GM23338 (cell line): ENCODE measurements around the gene RMI1. TPM values are rescaled to one million over a fixed set of nuclear protein-coding genes. Genes with fewer than 3 reads are reported as not detected.

Experiments
- ATAC-seq: fragments of 200-7000 bp; cut with Tn5 transposase; 3 replicates; pipeline ENCODE4 v1.9.1; 2020
- DNase-seq: peaks from one replicate; pipeline ENCODE4 v3.0.0-alpha.2; 2015; ENCODE audit warnings: low spot score
- H2AFZ ChIP-seq: fragments of 200-600 bp; sonication (generic); 2 replicates; pipeline ENCODE4 v1.8.0; 2016; ENCODE audit warnings: antibody characterized with exemption, mild to moderate bottlenecking, moderate library complexity
- H3F3A ChIP-seq: fragments of 200-600 bp; sonication (generic); replicated peaks from 2 replicates; pipeline ENCODE4 v1.8.0; 2017; ENCODE audit warnings: antibody characterized with exemption, mixed run types, low read depth
- H3K27ac ChIP-seq: fragments of 200-600 bp; sonication (generic); 2 replicates; pipeline ENCODE4 v1.6.1; 2016; ENCODE audit warnings: low read depth
- H3K27me3 ChIP-seq: fragments of 200-600 bp; sonication (generic); 2 replicates; pipeline ENCODE4 v1.8.0; 2016; ENCODE audit warnings: mild to moderate bottlenecking, mixed run types, moderate library complexity; ENCODE audit not compliant: insufficient read depth
- H3K36me3 ChIP-seq: fragments of 200-600 bp; sonication (generic); 2 replicates; pipeline ENCODE4 v1.8.0; 2016; ENCODE audit warnings: mild to moderate bottlenecking; ENCODE audit not compliant: insufficient read depth
- H3K4me1 ChIP-seq: fragments of 200-600 bp; sonication (generic); 2 replicates; pipeline ENCODE4 v1.8.0; 2016; ENCODE audit warnings: mild to moderate bottlenecking, moderate library complexity; ENCODE audit not compliant: insufficient read depth
- H3K4me2 ChIP-seq: fragments of 200-600 bp; sonication (generic); 2 replicates; pipeline ENCODE4 v1.7.1; 2017; ENCODE audit warnings: mixed run types
- H3K4me3 ChIP-seq: fragments of 200-600 bp; sonication (generic); 2 replicates; pipeline ENCODE4 v1.6.1; 2016; ENCODE audit warnings: mixed run types
- H3K79me2 ChIP-seq: fragments of 200-600 bp; sonication (generic); replicated peaks from 2 replicates; pipeline ENCODE4 v1.8.0; 2017; ENCODE audit warnings: mild to moderate bottlenecking; ENCODE audit not compliant: insufficient read depth
- H3K9me2 ChIP-seq: fragments of 200-600 bp; sonication (generic); 2 replicates; pipeline ENCODE4 v1.8.0; 2017; ENCODE audit not compliant: insufficient read depth
- H4K20me1 ChIP-seq: fragments of 200-600 bp; sonication (generic); replicated peaks from 2 replicates; pipeline ENCODE4 v1.8.0; 2017; ENCODE audit warnings: mild to moderate bottlenecking; ENCODE audit not compliant: insufficient read depth
- H3K27ac Mint-ChIP-seq: 2 replicates; pipeline ENCODE4 v1.8.0; 2020; ENCODE audit warnings: inconsistent platforms, mild to moderate bottlenecking, moderate library complexity, mixed read lengths
- H3K27me3 Mint-ChIP-seq: 3 replicates; pipeline ENCODE4 v1.8.0; 2022; ENCODE audit warnings: low read depth, mild to moderate bottlenecking, moderate library complexity, mixed read lengths, inconsistent platforms; ENCODE audit not compliant: insufficient read depth, poor library complexity
- H3K36me3 Mint-ChIP-seq: 3 replicates; pipeline ENCODE4 v1.8.0; 2021; ENCODE audit warnings: low read depth, mild to moderate bottlenecking, inconsistent platforms, moderate library complexity, mixed read lengths
- H3K4me1 Mint-ChIP-seq: 3 replicates; pipeline ENCODE4 v1.8.0; 2020; ENCODE audit warnings: mild to moderate bottlenecking, inconsistent platforms, mixed read lengths
- H3K4me3 Mint-ChIP-seq: 3 replicates; pipeline ENCODE4 v1.8.0; 2021; ENCODE audit warnings: moderate library complexity, mild to moderate bottlenecking, inconsistent platforms, mixed read lengths
- H3K9me3 Mint-ChIP-seq: 3 replicates; pipeline ENCODE4 v1.8.0; 2020; ENCODE audit warnings: moderate library complexity, mild to moderate bottlenecking, inconsistent platforms, mixed read lengths
- CREB1 ChIP-seq: fragments of 250-450 bp; sonication (Bioruptor Pico); IDR thresholded peaks from 2 replicates; pipeline ENCODE4 v1.5.0; 2020; ENCODE audit warnings: low read depth, mild to moderate bottlenecking, moderate library complexity
- CTCF ChIP-seq, 2 experiments: fragments of 200-600 bp in 1 of 2; sonication (generic) in 1 of 2; conservative IDR thresholded peaks; 2 replicates each; pipeline versions ENCODE4 v1.5.1 to v1.6.1; 2016 to 2017; ENCODE audit warnings: antibody characterized with exemption in 2 of 2, low read depth in 2 of 2, mild to moderate bottlenecking in 2 of 2, moderate library complexity in 1 of 2
- ETS1 ChIP-seq: IDR thresholded peaks from 2 replicates; pipeline ENCODE4 v1.6.1; 2016; ENCODE audit warnings: antibody characterized with exemption
- EZH2 ChIP-seq: fragments of 200-600 bp; sonication (generic); IDR thresholded peaks from one replicate; pipeline ENCODE4 v1.8.0; 2017; ENCODE audit warnings: antibody characterized with exemption, mild to moderate bottlenecking, low read depth; ENCODE audit not compliant: unreplicated experiment
- EZH2phosphoT487 ChIP-seq: fragments of 200-600 bp; sonication (generic); IDR thresholded peaks from one replicate; pipeline ENCODE4 v1.8.1; 2018; ENCODE audit warnings: antibody characterized with exemption; ENCODE audit not compliant: unreplicated experiment
- JUNB ChIP-seq: IDR thresholded peaks from one replicate; pipeline ENCODE4 v1.6.1; 2016; ENCODE audit warnings: antibody characterized with exemption; ENCODE audit not compliant: unreplicated experiment
- NANOG ChIP-seq: IDR thresholded peaks from 2 replicates; pipeline ENCODE4 v1.6.1; 2016; ENCODE audit warnings: antibody characterized with exemption, borderline replicate concordance
- POLR2AphosphoS5 ChIP-seq: IDR thresholded peaks from 2 replicates; pipeline ENCODE4 v1.6.1; 2016; ENCODE audit warnings: antibody characterized with exemption, low read depth
- REST ChIP-seq: IDR thresholded peaks from one replicate; pipeline ENCODE4 v1.6.1; 2018; ENCODE audit warnings: antibody characterized with exemption; ENCODE audit not compliant: unreplicated experiment
- STAT1 ChIP-seq: IDR thresholded peaks from one replicate; pipeline ENCODE4 v1.6.1; 2016; ENCODE audit warnings: antibody characterized with exemption; ENCODE audit not compliant: unreplicated experiment
- ZNF114 ChIP-seq: fragments of 250-450 bp; sonication (Bioruptor Pico); IDR thresholded peaks from 2 replicates; pipeline ENCODE4 v1.5.0; 2020; ENCODE audit warnings: mild to moderate bottlenecking, moderate library complexity
- ZNF331 ChIP-seq: fragments of 250-450 bp; sonication (Bioruptor Pico); IDR thresholded peaks from 2 replicates; pipeline ENCODE4 v1.5.0; 2020; ENCODE audit warnings: low read depth, mild to moderate bottlenecking, moderate library complexity
- ZNF462 ChIP-seq: fragments of 250-450 bp; sonication (Bioruptor Pico); IDR thresholded peaks from 2 replicates; pipeline ENCODE4 v1.5.0; 2020; ENCODE audit warnings: mild to moderate bottlenecking, moderate library complexity
- polyA plus RNA-seq: library from polyadenylated mRNA; unstranded; fragments of >200 nt; fragmentation: Nextera tagmentation; extraction: Ambion mirVana; gene quantifications from 2 replicates; pipeline ENCODE4 v1.2.1, GENCODE V29; 2016
- total RNA-seq: library from RNA; depleted of rRNA; stranded (reverse); fragments of >200 nt; shearing (Covaris generic); gene quantifications from 2 replicates; pipeline ENCODE4 v1.2.3, GENCODE V29; 2014

RMI1 gene
- total and polyA plus RNA-seq, 2 experiments from 2014 or later: 16.9 to 36.1 TPM

- H3F3A ChIP-seq: peaks cover 58% of the 10 kb centered on the region
- H3K27ac Mint-ChIP-seq: no peak overlapping the region; the same call in none of the 2 replicates
- peaks cover 61% of the 10 kb centered on the region for H3K79me2 ChIP-seq
- H3K9me3 Mint-ChIP-seq: no peaks in the 10 kb centered on the region
- no peaks in the 10 kb centered on the region for H3K27me3 ChIP-seq
- H2AFZ ChIP-seq: no peak overlapping the region
- H3K27me3 Mint-ChIP-seq: peaks cover 15% of the 10 kb centered on the region
- ATAC-seq (no peak), DNase-seq (no peak)
- no peaks in the 10 kb centered on the region for H3K9me2 ChIP-seq
- H3K4me3 ChIP-seq: no peak overlapping the region
- peaks cover 18% of the 10 kb centered on the region for H3K4me1 Mint-ChIP-seq
- TF ChIP-seq EZH2 (no peak), STAT1 (no peak), CTCF (conservative IDR thresholded peaks at IDR 0.05; ENCODE audit: low read depth in 2 of 2) (no peak), JUNB (no peak), POLR2AphosphoS5 (no peak), REST (no peak), ETS1 (no peak), ZNF462 (CRISPR knock-in tag) (no peak), NANOG (no peak), ZNF331 (no peak), EZH2phosphoT487 (no peak), CREB1 (no peak), ZNF114 (CRISPR knock-in tag) (no peak)
- no peak overlapping the region for H3K4me2 ChIP-seq
- H3K36me3 ChIP-seq: peaks cover 90% of the 10 kb centered on the region
- 0 out of 2 replicates have a peak overlapping the region, but pooled peaks have one; percentile 45 for H3K27ac ChIP-seq
- no peaks in the 10 kb centered on the region for H3K4me1 ChIP-seq
- peaks cover 98% of the 10 kb centered on the region for H3K36me3 Mint-ChIP-seq
- H4K20me1 ChIP-seq: peaks cover 76% of the 10 kb centered on the region
- no peak overlapping the region; the same call in 2 of the 3 replicates for H3K4me3 Mint-ChIP-seq
Observed at GRCh38 chr9:83971485-83971884, 9.1 kb upstream of the RMI1 start.
